ENCODE data around the gene AKAP8L.
"Not testable (repeated sequence)": the region's sequence is repeated elsewhere in the genome, so short reads cannot be mapped to it uniquely, and the experiment has no call there.

AKAP8L gene

DNA sequence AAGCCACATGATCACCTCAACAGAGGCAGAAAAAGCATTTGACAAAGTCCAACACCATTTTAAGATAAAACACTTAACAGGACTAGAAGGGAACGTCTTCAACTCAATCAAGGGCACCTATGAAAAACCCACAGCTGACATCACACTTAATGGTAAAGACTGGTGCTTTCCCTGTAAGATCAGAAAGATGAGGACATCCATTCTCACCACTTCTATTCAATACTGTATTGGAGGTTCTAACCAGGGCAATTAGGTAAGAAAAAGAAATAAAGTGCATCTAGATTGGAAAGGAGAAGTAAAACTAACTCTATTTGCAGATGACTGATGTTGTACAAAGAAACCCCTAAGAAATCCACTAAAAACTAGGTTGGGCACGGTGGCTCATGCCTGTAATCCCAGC is 28.0 kb downstream of the AKAP8L start:
- no peak for DNase-seq (ENCODE audit: low read depth in 2 of 3, low spot score in 2 of 3)

DNA sequence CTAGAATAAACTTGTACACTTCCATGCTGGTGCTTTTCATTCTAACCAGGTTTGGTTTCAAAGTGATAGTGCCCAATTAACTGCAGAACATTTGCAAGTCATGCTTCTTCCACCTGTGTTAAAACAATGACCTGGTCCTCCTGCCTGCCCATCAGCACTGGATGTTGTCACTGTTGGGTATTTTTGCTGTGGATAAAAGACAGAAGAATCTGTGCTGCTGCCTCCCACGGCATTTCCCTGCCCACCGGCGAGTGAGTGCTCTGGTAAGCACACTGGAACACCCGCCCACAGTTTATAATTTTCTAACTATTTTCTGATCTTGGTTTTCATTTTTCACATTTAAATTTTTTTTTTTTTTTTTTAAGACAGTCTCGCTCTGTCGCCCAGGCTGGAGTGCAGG is 36.9 kb downstream of the AKAP8L start:
- no peak for DNase-seq (ENCODE audit: low read depth in 2 of 3, low spot score in 2 of 3)

DNA sequence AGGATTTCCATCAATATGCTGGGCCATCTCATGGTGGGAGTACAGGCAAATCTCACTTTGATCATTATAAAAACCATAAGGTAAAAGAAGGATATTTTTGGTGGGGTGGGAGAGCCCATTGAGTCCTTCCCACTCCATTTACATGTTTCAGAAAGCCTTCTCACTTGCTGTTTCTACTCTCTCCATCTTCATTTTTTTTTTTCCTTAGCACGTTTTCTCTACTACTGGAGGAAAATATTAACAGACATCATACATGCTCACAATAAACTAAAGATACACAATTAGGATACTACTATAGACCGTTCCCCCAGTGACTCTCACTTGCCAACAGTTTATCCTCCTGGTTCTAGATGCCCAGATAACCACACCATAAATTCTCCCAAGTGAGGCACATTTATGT is 37.4 kb downstream of the AKAP8L start:
- no peak for DNase-seq (ENCODE audit: low read depth in 2 of 3, low spot score in 2 of 3)

DNA sequence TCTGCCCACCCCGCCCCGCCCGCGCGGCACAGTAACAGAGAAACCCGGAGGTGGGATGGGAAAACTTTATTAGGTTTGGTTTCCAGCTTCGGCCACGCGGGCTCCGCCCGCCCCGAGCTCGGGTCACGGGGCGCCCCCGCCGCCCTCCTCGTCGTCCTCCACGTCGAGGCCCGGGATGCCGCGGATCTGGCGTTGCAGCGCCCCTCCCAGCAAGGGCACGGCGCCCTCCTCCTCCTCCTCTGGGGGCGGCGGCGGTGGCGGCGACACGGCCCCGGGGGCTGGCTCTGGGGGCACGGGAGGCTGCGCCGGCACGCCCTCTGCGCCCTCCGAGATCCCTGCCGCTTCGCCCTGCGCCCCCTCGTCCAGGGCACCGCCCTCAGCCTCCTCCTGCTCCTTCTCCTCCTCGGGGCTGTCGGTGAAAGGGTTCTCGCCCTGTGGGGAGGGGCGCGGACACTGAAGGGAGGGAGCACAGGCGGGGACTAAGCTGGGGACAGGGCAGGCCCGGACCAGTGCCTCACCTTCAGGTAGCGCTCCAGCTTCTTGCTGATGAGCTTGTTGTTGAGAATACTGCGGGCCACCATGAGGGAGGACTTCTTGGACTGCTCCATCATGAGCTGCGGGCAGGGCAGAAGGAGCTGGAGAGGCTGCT is 38.7 kb downstream of the AKAP8L start:
- DNase-seq (ENCODE audit: low read depth in 2 of 3, low spot score in 2 of 3) = peak in 1 of 3 experiments; percentile 11

DNA sequence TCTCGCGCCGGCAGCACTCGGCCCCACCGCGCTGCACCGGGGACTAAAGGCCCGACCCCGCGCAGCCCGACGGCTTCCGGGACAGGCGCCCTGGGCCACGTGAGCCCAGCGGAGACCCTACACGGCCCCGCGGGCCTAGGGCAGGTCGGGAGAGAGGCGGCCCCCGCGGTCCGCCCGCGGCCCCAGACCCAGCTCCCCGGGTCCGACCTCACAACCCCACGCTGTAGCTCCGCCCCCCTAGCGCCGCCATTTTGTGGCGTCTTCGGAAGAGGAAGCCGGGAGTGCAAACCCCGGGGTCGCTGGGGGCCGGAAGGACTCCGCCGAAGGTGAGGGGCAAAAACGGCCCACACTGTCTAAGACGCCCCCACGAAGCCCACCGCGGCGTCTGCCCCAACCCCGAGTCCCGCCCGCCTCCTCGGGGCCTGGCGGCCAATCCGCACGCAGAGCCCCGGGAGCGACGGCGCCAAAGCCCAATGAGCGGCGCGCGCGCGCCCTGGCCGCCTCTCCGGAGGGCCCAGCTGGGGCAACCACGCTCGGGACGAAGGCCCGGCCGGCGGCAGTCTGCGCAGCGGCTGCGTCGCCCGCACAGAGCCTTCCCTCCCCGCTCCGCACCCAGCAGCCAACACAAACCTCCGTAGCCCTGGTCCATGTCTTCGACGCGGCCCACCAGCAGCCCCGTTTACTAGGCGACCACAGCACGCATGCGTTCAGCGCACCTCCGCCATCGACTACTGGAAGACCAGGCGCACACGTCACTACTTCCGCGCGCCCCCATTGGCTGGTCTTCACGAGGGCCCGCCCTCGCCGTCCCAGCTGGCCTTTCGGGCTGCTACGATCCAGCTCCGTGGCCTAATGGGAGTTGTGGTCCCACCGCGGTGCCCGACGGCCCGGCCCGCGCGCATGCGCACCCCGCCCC is 39.4 kb downstream of the AKAP8L start, which contains the start of gene AKAP8:
Gene AKAP8, minus strand, starts transcription at position 705 of the 916 bp plus-strand sequence. Its CDS starts 56 bp downstream, at position 649.
- DNase-seq (ENCODE audit: low read depth in 2 of 3, low spot score in 2 of 3) = peak; percentile 90 to 97 (median 94)

DNA sequence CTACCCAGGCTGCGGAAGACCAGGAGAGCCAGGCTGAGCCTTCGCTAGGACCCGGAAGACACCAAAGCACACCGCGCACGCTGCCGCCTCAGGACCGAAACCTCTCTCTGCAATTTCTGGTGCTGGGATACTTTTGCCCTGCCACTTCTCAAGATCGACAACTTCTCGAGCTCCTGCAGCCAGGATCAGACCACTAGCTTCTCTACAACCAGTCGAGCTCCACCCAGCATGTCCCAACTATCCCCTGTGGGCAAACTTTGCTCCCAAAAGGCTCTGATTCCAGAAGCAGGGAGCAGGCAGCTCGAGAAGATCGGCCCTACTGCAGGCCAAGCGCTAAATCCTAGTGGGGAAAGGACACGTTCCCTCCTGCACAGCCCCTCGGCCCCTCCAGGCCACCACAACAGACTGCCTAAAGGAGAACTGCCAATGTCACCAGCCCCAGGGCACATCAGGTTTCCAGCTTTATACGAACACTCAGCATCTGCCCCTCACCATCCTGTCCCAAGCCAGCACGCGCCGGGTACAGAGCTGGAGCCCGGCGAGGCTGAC is 40.2 kb downstream of the AKAP8L start:
- DNase-seq (ENCODE audit: low read depth in 2 of 3, low spot score in 2 of 3) = peak; percentile 13 to 31 (median 27)

DNA sequence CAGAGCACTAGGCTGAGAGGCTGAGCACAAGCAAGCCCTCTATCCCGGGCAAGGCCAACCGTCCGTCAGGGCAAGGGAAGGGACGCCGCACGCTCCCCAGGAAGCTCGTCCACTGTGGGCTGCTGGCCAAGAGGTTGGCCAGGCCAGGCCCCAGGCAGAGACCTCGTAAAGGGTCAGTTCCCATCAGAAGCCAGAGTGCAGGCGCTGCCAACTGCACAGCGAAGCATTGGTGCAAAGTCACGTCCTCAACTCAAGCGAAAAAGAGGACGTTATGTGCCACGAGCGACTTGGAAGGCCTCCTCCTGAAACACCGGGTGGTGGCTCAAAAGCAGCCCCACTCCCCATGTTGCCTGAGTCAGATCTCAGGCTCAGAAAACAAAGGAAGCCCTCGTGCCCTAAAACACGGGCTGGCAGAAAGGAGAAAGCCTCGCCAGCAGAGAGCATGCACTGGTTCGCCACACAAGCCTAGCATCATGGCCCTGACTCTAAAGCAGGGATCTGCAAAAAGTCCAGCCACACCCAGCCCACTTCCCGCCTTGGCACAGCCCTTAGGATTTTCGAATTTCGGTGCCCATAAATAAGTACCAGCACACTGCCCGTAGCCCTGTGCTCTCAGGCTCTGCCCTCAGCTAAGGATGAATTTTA is 43.9 kb downstream of the AKAP8L start:
- no peak for DNase-seq (ENCODE audit: low read depth in 2 of 3, low spot score in 2 of 3)

DNA sequence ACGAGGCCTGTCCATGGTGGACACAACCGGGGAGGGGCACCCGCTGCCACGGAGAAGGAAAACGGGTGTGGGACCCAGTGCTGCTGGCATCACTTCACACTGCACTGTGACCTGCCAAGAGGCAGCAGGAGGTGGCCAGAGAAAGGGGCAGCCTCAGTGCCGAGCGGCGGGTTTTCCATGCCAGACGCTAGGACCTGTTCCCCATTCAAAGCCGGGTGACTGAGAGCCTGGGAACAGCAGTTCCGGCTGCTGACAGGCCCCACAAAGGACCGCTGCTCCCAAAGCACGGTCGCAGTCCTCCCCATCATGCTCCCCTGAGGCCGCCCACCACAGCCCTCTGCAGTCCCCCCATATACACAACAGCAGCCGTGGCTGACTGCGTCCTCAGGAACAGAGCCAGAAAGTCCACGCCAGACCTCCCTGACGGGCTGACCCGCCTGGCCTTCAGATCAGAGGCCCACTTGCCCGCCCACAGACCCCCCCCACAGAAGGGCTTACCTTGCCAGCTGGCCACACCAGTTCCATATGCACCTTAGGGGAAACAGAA is 44.6 kb downstream of the AKAP8L start:
- no peak for DNase-seq (ENCODE audit: low read depth in 2 of 3, low spot score in 2 of 3)

DNA sequence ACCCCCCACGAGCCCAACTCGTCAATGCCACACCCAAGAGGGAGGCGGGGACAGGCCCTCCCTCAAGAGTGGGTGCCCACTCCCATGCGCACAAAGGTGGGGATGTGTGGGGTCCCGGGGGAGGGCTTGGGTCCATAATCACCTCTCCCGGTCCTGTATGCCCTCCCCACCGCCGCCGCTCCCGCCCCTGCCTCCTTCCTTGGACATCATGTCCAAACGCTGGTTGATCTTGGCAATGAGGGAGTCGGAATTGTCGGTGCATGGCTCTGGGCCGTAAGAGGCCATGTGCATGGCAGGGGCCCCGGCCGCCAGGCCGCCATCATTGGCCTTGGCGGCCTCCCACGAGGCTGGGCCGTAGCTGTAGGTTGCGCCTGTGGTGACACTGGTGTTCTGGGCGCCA is 45.1 kb downstream of the AKAP8L start:
- no peak for DNase-seq (ENCODE audit: low read depth in 2 of 3, low spot score in 2 of 3)

DNA sequence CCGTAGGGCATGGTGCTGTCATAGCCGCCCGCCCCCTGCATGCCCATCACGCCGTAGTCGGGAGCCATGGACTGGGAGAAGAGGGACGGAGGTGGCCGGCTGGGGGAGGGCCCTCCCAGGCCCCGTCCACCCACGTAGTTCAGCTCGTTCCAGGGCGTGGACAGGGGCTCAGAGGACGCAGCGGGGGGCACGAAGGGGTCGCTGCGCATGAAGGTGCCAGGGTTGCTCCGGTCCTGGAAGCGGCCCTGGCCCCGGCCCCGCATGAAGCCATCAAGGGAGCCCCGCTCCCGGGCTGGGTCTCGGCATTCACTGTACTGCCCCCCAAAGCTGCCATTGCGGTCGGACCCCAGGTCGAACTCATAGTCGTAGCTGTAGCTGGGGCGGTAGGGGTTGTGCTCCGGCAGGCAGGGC is 45.9 kb downstream of the AKAP8L start:
- no peak for DNase-seq (ENCODE audit: low read depth in 2 of 3, low spot score in 2 of 3)

DNA sequence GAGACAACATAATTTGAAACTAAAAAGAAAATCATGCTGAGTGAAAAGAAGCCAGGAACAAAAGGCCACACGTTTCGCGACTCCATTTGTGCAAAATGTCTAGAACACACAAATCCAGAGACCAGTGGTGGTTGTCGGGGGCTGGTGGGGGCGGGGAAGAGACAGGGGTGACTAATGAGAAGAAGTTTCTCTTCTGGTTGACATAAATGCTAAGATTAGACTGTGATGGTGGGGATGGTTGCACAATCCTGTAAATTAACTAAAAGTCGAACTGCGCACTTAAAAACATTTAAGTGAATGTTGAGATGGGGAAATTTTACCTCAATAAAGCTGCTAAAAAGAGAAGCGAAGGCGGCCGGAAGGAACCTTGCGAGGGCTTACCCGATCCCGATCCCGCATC is 46.3 kb downstream of the AKAP8L start:
- no peak for DNase-seq (ENCODE audit: low read depth in 2 of 3, low spot score in 2 of 3)

DNA sequence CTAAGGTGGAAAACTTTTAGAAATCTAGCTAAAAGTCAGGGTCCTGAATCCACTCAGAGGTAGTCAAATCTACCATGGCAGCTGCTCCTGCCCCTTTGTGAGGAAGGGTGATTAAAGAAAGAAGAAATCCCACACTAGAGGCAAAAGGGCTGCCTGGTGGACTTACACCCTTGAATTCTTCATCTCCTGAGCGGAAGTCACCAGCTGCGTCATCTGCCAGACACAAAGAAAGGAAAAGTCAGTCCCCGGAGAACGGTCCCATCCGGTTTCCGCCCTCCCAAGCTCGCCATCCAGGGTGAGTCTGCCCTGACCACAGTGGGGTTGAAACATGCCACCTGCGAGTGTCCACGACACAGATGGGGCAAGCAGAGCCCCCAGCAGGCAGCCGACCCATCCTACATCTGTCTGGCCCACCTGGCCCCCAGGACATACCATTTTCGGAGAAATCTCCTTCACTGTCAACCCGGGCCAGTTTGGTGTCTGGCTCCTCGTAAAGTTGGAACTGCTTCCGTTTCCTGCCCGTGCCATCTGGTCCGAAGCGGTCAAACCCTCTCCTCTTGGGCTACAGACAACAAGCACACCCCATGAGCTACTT is 46.9 kb downstream of the AKAP8L start:
- DNase-seq (ENCODE audit: low read depth in 2 of 3, low spot score in 2 of 3) = no peak

DNA sequence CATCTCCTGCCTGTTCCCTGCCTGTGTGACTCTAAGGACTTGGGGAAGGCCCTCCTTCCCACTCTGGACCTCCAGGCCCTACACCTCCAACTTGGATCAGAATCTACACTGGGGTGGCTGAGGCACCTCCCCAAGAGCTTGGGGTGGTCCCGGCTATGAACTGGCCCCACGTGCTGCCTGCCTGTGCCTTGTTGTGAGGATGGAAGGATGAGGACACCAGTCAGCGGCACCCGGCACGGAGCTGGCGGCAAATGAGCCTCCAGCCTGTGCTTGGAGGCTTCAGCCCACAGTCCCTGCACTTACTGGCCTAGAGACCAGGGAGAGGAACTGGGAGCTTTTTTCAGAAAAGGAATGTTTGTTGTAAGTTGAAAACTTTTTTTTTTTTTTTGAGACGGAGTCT is 47.7 kb downstream of the AKAP8L start:
- DNase-seq (ENCODE audit: low read depth in 2 of 3, low spot score in 2 of 3) = no peak

DNA sequence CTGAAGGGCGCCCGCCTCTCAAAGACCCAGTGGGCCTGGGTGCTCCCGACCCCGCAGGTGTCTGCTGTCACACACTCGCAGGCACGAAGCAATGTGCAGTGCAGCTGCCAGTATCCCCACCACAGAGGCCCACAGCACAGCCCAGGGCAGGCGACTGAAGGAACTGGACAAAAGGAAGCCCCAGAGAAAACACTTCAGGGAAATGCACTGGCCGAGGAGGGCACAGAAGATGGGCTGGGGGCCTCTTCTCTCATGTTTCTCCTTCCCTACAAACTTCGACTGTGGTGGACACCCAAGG is 49.2 kb downstream of the AKAP8L start:
- no peak for DNase-seq (ENCODE audit: low read depth in 2 of 3, low spot score in 2 of 3)

DNA sequence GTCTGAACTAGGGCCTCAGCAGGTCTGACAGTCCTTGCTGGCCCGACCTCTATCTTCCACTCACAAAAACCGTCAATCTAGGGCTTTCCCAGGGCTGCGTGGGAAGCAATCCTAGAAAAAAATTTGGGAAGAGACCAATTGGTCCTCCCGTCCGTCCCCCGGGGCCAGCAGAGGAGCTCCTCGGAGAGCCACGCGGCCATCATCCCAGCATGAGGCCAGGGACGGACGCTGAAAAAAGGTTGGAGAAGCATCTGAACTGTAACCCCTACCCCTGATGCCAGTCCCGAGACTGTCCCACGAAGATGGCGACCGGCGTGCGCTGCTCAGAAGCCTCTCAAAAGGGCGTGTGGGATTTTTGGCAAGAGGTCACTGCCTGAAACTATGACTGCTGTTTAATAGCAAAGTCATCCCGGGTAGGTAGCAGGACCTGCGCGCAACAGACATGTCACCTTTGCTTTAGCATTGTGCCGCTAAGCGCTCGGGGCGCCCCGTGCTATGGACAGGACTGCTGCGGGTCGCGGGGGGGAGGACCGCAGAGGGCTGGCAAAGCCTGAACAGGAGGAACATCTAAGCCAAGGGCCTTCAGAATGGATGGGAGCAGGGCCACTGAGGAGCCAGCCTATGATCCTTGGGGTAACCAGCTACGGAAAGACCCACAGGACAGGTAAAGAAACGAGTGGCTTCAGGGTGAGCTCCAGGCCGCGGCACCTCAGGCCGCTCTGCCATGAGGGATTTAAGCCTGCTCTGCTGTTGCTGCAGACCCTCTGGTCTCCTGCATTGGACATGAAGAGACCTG is 49.8 kb downstream of the AKAP8L start:
- DNase-seq (ENCODE audit: low read depth in 2 of 3, low spot score in 2 of 3) = no peak

DNA sequence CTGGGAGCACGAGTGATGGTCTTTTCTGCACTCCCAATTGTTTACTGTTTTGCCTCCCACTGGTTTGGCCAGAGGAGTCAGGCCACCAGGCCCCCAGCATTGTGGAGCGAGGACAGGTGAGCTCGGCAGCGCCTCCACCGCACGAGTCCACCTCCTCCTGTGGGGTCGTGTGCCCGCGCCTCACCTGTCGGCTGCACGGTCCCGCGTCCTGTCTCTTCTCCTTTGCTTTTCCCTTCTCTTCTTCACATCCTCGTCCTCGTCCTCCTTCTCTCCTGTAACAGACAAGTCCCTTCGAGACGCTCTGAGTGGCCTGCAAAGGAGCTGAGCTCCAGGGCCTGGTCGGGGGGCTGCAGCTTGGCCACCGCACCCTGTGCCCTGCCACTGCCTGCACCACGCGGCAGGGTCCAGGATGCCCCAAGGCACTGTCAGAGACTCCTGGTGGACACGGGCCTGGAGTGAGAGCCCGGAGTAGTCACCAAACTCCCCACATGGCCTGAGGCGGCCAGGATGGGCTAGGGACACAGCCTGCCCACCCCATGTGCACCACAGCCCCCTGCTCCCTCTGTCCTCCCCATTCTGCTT is 50.6 kb downstream of the AKAP8L start:
- no peak for DNase-seq (ENCODE audit: low read depth in 2 of 3, low spot score in 2 of 3)

DNA sequence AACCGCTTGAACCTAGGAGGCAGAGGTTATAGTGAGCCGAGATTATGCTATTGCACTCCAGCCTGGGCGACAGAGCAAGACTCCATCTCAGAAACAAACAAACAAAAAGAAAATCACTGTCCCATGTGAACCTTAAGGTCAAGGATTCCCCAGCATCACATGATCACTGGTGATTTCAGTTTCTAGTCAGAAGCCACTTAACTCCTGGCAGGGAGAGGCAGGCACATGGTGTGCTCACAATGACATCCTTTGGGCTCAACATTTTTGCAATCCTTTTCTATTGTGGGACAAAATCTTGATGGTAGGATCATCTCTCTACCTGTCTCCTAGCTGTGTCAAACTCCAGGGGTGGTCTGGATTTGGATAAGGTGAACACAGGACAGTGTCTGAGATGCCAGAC is 51.3 kb downstream of the AKAP8L start:
- no peak for DNase-seq (ENCODE audit: low read depth in 2 of 3, low spot score in 2 of 3)

DNA sequence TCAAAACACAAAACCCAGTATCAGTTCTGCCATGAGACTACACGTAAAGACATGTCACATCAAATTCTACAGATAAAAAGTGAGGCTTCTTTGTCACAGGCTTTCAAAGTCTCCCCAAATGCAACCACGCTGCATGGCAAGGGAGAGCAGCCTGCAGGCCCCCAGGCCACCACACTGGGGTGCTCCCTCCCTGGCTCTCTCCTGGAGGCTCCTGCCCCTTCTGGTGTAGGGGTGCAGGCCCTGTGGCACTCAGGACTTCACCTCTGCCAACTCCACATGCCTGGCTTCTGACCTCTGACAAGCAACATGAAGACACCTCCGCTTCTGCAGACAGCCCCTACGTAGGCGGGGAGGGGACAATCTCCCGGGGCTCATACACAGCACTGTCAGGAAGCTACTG is 53.5 kb downstream of the AKAP8L start:
- no peak for DNase-seq (ENCODE audit: low read depth in 2 of 3, low spot score in 2 of 3)

DNA sequence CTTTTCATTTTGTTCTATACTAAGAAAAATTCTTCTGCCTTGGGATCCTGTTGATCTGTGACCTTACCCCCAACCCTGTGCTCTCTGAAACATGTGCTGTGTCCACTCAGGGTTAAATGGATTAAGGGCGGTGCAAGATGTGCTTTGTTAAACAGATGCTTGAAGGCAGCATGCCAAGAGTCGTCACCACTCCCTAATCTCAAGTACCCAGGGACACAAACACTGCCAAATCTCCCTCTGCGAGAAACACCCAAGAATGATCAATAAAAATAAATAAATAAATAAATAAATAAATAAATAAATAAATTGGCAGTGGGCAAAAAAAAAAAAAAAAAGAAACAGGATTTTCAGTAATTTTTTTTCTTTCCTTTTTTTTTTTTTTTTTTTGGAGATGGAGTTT is 55.0 kb downstream of the AKAP8L start:
- DNase-seq (ENCODE audit: low read depth in 2 of 3, low spot score in 2 of 3) = not testable (repeated sequence)

DNA sequence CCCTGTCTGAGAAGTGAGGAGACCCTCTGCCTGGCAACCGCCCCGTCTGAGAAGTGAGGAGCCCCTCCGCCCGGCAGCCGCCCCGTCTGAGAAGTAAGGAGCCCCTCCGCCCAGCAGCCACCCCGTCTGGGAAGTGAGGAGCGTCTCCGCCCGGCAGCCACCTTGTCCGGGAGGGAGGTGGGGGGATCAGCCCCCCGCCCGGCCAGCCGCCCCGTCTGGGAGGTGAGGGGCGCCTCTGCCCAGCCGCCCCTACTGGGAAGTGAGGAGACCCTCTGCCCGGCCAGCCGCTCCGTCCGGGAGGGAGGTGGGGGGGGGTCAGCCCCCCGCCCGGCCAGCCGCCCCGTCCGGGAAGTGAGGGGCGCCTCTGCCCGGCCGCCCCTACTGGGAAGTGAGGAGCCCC is 55.7 kb downstream of the AKAP8L start:
- DNase-seq (ENCODE audit: low read depth in 2 of 3, low spot score in 2 of 3) = not testable (repeated sequence)

All from activated CD8-positive, alpha-beta memory T cell treated with anti-CD3 and anti-CD28 coated beads for 48 hours (primary cell).